ENCODE data around the gene HBP1.

HBP1 gene

DNA sequence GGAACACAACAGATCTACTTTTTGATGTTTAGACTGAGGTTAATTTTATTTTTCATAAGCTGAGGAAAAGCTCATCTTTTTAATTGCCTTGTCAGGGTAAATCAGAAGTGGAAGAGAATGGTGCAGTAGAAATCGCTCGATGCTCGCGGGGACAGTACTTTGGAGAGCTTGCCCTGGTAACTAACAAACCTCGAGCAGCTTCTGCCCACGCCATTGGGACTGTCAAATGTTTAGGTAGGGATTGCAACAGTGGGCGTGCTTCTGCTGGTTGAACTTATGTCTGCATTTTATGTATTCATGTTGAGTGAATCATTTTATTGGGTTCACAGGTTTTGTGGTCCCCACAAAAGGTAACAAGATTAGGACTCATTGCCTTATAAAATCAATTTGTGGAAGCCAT, 11.7 kb upstream of the HBP1 start:
- DNase-seq, result no peak

DNA sequence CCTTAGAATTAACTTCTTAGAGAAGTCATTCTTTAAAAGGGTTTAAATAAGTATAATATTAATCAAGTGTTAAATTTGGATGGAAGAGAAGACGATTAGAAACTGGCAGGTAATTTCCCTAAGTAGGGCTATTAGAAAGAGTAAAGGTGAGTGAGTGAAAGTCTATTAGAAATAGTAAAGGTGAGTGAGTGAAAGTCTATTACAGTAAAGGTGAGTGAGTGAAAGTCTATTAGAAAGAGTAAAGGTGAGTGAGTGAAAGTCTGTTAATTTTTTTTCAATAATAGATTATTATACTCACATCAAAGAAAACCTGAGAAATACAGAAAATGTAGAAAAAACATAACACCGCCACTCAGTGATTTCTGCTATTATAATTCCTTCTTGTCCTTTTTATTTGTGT, 10.8 kb upstream of the HBP1 start:
- DNase-seq, result no peak

DNA sequence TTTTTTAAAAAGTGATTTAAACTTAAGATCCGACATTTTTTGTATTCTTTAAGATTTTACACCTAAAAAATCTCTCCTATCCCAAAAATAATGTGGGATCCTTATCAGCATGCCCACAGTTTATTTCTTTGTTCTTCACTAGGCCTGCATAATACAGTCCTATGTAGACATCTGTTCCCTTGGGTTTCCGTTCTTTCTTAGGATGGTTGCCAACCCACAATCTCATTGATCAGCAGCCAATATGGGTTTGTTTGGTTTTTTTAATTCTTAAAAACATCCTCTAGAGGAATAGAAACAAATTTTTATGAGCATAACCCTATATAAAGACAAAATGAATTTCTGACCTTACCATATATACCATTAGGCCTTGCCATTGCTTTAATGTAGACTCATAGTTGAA, 8.4 kb upstream of the HBP1 start:
- DNase-seq, result no peak

DNA sequence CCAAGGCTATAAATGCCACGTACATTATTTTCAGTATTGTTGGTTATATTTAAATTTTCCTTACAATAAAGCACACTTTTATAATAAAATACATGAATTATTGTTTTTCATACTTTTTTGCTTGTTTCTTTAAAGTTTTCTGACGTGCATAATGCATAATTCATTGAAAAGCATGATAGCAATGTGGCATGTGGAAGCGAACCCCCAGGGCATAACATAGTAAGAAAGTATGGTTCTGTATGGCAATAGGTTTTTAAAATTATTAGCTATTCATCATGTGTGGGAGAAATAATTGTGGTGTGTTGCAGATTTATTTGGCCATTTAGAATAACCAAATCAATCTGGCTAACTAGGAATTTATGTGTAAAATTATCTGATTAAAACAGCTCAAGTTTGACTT, 7.4 kb upstream of the HBP1 start:
- no peak for DNase-seq

DNA sequence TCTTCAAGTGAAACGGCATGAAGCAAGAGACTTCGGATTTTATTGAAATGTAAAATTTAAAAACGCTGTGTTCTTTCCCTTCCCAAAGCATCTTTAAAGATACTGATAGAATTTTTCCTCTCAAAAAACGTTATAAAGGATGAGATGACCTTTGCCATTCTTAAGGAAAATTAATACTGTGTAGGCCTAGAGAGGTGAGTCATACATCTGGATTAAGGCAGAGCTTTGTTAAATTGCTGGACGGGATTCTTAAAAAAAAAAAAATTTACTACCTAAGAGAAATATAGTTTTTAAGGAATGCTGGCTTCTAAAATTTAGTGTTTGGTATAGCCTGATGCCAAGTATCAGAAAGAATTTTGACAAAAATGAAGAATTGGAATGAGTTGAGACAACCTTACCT, 6.3 kb upstream of the HBP1 start:
- no peak for DNase-seq

DNA sequence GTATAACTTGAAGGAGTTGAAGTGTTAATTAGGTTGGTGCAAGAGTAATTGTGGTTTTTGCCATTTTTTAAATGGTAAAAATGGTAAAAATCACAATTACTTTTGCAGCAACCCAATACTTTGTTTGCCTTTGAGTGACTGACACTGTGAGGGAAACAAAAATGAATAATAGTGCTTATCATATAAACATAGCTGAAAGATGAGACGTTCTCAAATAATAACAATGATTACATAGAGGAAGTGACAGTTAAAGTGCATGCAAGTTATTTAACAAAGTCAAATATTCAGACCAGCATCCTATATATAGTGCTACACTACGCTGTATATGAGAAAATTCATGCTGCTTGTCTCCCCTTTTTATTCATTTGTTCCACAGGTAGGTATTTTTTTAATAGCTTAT, 4.7 kb upstream of the HBP1 start:
- DNase-seq, result no peak

DNA sequence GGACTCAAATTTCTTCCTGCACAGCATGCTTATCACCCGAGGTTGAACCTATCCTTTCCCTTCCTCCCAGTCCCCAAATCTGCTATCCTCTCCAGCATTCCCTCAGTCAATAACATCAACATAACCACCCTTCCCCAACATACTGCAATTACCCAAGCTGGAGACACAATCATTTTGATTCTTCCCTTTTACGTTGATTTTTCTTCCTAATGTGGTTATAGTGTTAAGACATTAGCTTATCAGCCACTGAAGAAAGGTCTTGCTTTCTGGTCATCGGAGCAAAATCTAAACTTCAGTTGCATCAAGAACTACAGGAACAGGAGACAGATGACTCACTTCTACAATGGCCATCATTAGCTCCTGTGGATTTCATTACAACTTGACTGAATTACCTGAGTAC, 3.5 kb upstream of the HBP1 start:
- DNase-seq, result no peak

DNA sequence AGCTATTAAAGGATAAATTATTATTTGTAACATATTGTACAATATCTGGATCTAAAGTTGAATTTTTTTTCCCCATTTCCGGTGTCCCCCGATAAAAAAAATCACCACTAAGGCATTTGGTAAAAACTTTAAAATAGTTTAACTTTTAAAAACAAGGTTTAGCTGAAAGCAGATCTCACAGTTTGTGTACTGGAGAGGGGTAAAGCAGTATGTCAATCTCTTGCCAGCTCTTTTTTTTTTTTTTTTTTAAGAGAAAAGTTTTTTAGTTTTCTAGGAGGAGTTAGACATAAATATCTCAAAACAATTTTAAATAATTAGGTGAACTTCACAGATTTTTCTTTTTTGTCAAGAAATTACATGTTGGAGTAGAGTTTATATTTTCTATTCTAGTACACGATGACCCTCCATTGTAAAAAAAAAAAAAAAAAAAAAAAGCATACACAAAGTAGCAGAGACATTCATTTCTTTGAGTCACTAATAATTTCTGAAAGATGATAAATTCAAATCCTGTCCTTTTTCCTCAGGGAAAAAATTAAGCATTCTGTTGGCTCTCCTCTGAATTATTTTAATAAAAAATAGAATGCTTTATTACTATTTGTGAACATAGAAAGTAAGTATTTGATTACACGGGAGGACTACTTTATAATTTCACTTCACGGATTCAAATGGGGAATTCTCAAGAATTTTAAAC, 1.9 kb upstream of the HBP1 start:
- no peak for DNase-seq

DNA sequence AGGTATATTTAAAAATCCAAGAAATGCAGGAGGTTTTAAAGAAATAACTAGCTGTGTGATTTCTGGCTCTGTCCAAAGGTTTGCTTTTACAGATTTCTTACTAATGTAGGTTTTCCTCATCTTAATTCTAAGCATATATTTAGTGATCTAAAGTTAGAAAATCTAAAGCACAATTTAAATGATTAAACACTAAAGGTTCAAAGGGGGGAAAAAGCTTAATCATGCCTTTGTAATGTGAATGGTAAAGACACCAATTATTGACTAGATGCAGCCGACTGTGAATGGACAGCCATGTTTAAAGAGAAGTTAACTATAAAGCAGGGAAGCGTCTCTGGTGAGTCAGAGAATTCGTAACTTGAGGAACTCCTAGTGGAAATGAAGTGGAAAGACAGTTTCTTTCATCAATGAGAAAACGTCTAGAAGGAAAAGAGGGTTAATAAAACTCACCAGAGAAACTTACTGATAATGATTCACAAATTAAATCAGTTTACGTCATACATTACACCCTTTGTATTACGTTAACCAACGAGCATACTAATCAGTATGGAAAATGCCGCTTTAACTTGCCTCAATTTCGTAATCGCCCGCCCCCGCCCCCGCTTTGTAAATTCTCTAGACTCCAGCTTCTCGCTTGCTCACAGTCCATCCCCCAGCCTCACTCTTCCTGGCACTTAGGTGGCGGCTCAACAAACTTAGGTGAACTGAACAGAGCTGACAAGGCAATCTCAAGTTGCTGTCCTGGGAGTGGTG, 1.1 kb upstream of the HBP1 start:
- peak; percentile 49 to 59 (median 54) for DNase-seq

DNA sequence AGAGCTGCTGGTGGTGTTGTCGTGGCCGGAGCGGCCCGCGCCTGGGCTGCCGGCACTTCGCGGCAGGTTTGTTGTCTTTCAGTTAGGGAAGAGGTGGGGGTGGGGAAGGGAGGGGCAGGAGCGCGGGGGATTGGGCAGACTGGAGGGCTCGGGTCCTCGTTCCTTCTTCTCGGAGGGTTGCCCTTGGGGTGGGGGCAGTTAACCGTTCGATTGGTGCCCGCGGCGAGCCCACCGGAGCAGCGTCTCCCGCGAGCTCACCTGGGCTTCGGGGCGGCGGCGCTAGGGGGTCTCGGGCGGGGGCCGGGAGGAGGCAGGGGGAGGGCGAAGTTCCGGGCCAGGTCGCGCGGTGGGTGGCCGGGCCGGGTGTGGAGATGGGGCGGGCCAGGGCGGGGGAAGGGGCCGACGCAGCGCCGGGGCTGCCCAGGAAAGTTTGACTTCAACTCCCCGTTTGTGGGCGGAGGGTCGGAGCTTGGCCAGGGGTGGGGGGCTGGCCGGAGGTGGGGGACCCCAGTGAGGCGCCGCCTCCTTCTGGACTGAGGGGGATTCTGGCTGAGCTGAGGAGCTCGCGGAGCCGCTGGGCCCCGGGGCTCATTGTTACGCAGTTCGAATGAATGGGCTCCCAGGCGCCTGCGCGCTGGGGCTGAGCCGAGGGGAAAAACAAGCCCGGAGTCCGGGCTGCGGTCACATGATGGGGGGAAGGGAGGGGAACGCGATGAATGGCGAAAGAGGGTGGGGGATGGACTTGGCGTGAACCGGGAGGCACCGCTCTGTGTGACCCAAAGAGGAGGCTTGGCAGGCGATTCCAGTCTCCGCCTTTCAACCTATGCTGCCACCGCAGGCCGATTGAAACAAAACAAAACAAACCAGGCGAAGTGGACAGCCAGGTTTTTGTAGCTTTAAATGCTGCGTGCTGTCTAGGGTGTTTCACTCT, 582 bp downstream of the HBP1 start:
- peak; percentile 64 to 68 (median 66) for DNase-seq

DNA sequence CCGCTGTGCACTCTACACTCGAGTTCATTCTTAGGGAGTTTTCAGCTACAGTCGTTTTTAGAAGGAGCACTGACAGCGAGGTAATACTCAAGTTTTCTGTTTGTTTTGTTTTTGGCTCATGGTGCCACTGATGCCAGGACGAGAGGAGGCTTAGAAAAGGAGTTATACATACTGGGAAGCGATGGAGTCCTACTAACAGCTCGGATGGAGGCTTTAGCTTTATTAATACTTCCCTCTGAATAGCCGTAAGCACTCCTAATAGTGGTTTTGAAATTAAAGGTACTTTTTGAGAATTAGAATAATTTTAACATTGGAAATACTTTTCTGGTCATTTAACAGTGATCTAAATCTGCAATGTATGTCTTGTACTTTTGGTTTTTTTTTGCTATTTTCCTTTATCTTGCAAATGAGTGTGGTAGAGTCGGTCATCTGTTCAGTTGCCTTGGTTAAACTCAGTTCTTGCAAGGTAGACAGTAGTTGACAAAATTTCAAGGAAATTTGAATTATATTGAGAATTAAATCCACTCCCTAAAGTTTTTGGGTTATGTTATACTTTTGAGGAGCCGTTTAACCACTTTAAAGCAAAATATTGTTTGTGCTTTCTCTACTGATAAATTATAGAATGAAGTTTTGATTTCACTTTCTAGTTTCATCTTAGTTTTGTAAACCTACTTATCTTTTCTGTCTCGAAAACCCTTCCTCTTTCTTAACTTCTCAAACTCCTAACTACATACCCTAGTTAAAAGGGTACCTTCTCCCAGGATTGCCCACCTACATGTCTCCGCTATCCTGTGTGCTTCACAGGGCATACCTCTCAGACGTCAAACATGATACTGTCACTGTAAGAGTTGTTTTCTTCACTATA, 1.5 kb downstream of the HBP1 start:
- no peak for DNase-seq

DNA sequence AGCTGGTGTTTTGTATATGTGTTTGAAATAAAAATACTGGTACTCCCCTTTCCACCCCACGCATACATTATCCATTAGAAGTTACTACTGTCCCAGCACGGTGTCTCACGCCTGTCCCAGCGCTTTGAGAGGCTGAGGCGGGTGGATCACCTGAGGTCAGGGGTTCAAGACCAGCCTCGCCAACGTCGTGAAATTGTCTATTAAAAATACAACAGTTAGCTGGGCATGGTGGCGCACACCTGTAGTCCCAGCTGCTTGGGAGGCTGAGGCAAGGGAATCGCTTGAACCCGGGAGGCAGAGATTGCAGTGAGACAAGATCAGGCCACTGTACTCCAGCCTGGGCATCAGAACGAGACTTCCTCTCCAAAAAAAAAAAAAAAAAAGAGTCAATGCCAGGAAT, 2.7 kb downstream of the HBP1 start:
- no peak for DNase-seq

DNA sequence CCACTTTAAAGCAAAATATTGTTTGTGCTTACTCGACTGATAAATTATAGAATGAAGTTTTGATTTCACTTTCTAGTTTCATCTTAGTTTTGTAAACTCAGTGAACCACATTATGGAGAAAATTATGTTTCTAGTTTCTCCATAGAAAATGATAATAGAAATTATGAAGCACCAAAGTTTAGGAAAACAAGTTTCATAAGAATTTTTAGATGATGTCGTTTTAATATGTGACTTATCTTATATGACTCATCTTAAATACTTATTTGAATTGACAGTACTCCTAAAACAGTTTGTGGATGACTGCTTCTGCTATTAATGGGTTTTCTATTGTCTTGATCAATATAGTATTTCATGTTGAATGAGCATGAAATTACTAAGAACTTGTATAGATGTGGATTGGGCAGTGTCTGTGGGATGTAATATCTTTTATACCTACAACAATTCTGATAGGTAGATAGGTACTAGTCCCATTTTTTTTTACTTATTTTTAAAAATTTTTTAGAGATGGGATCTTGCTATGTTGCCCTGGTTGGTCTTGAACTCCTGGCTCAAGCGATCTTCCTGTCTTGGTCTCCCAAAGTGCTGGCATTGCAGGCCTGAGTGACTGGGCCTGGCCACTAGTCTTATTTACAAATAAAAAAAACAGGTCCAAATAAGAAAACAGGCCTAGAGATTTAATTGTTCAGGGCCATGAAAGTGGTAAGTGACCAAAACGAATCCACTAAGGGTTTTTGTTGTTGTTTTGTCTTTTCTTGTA, 3.7 kb downstream of the HBP1 start:
- DNase-seq, result no peak

DNA sequence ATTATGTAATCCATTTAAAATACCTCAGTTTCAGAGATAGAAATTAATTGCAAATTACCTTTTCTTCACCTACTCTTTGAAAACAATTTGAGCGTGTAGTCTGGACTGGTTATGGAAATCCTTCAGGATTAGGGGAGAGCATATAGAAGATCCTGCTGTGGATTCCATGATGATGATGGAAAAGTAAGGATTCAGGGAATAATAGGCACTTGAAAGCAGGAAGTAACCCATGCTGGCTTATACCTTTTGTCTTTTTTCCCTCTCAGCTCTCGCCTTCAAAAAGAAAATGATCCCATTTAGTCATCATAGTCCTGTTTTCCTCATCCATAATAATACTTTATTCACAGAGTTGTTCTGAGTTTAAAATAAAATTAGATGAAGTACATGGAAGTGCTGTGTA, 4.4 kb downstream of the HBP1 start:
- no peak for DNase-seq

DNA sequence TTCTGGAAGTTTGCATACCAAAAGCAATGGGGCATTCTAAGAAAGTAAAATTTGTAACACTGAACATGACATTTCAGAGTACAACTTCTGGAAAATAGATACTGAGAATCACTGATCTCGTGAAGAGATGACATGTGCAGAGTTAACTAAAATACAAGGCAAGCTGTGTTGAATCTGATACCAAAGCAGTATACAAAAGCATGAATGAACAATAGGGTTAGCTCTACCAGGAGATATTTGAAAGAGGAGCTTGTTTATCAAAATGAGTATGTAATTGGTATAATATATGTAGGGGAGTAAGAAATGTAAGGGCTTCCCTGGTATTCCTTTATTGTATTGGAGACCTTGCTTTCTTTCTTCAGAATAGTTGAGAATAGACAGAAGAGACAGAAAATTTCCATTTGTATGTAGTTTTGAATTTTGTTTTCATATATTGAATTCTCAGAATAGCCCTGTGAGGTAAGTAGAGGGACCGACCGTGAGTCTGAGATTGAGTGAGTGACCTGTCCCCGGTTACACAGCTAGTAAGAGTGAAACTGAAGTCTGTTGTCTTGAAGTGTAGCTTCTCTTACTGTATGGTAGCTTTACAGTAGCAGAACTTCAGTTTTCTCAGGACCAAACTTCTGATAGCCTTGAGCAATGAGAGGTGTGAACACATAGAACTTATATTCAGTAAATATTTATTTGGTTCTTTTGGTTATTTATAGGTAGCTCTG, 5.0 kb downstream of the HBP1 start:
- DNase-seq, result no peak

DNA sequence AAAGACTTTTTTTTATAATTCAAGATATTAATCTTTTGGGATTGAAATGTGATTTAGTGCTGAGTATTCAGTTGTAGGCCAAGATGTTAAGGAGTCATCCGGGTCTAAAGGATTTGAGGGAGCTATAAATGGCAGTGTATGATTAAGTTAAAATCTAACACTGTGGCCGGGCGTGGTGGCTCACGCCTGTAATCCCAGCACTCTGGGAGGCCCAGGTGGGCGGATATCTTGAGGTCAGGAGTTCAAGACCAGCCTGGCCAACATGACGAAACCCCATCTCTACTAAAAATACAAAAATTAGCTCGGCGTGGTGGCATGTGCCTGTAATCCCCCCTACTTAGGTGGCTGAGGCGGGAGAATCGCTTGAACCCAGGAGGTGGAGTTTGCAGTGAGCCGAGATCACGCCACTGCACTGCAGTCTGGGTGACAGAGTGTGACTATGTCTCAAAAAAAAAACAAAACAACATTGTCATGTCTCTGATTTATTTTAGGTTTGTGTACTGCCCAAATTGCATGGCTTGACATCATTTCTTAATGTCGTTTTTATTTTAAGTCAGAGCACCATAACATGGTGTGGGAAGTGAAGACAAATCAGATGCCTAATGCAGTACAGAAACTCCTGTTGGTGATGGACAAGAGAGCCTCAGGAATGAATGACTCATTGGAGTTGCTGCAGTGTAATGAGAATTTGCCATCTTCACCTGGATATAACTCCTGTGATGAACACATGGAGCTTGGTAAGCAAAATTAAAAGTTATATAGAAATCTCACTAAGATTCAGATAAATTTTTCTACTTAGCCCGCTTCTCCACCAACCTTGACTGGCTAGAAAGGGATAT, 10.7 kb downstream of the HBP1 start:
- no peak for DNase-seq

DNA sequence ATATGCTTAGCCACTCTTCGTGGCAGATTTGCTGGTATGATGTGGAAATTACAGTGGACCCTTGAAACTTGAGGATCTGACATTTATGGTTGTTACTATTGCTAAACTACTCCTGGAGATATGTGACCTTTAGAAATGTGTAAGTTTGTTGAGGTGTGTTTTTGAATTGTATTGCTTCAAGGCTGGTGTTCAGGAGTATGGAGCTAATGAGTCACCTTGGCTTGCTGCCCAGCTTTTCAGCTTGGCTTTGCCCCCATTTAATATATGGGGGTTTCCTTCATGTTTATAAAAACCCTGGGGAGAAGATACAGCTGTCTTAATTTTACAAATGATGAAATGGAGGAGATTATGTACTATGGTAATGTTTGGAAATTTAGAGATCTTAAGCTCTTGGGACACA, 11.6 kb downstream of the HBP1 start:
- DNase-seq, result peak in 1 of 4 experiments; percentile 17

DNA sequence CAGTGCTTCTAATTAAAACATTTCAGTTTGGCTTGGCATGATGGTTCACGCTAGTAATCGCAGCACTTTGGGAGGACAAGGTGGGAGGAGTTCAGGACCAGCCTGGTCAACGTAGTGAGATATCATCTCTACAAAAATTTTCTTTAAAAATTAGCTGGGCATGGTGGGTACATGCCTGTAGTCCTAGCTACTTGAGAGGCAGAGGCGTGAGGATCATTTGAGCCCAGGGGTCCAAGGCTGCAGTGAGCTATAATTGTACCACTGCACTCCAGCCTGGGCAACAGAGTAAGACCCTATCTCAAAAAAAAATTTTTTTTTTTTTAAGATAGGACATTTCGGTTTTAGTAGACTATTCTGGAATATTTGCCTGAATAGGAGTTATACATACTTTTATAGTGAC, 12.4 kb downstream of the HBP1 start:
- no peak for DNase-seq

DNA sequence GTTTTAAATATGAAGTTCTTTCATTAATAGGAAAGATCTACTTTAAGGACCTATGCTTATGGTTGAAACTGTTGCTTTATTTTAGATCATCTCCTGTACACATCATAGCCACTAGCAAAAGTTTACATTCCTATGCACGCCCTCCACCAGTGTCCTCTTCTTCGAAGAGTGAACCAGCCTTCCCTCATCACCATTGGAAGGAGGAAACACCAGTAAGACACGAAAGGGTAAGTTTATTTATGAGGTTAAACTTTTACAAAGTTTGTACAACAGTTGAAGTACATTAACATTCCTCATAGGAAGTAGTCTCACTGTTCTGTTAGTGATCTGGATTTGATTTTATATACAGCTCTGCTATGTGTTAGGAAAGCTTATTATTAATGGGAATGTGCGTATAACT, 16.9 kb downstream of the HBP1 start:
- no peak for DNase-seq

DNA sequence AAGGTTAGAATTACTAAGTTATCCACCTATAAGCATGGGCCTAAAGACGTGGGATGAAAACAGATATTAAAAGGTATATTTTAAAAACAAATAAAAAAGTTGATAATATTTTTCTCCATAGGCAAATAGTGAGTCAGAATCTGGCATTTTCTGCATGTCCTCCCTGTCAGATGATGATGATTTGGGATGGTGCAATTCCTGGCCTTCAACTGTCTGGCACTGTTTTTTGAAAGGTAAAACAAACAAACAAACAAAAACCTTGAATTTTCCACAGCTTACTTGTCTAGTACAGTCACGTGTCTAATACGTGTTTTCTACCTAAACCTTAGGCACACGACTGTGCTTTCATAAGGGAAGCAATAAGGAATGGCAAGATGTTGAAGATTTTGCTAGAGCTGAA, 17.4 kb downstream of the HBP1 start:
- no peak for DNase-seq
